Measurements from ENCODE around the gene CBARP. TPM values are rescaled to one million over a fixed set of nuclear protein-coding genes. Genes with fewer than 3 reads are reported as not detected.
A peak's percentile ranks its signal among the peaks of the same experiment; 100 is the strongest.

CBARP gene
- total and polyA plus RNA-seq, 2 of the 13 experiments (the other 11 are each of a cell fraction or from before 2014, with no cell fraction given), result 1.2 to 1.4 TPM

GRCh38 chr19:1249298-1249989, 11.6 kb upstream of the CBARP start (continued):
- TF ChIP-seq, protein P1, sequence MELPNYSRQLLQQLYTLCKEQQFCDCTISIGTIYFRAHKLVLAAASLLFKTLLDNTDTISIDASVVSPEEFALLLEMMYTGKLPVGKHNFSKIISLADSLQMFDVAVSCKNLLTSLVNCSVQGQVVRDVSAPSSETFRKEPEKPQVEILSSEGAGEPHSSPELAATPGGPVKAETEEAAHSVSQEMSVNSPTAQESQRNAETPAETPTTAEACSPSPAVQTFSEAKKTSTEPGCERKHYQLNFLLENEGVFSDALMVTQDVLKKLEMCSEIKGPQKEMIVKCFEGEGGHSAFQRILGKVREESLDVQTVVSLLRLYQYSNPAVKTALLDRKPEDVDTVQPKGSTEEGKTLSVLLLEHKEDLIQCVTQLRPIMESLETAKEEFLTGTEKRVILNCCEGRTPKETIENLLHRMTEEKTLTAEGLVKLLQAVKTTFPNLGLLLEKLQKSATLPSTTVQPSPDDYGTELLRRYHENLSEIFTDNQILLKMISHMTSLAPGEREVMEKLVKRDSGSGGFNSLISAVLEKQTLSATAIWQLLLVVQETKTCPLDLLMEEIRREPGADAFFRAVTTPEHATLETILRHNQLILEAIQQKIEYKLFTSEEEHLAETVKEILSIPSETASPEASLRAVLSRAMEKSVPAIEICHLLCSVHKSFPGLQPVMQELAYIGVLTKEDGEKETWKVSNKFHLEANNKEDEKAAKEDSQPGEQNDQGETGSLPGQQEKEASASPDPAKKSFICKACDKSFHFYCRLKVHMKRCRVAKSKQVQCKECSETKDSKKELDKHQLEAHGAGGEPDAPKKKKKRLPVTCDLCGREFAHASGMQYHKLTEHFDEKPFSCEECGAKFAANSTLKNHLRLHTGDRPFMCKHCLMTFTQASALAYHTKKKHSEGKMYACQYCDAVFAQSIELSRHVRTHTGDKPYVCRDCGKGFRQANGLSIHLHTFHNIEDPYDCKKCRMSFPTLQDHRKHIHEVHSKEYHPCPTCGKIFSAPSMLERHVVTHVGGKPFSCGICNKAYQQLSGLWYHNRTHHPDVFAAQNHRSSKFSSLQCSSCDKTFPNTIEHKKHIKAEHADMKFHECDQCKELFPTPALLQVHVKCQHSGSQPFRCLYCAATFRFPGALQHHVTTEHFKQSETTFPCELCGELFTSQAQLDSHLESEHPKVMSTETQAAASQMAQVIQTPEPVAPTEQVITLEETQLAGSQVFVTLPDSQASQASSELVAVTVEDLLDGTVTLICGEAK (IDR thresholded peaks at IDR 0.05), result no peak
- TF ChIP-seq, protein P1 (CRISPR knock-in tag; IDR thresholded peaks at IDR 0.05), result peak; percentile 37; the same call in 1 of the 2 replicates
- TF ChIP-seq REPIN1 (CRISPR knock-in tag; IDR thresholded peaks at IDR 0.05; ENCODE audit: borderline replicate concordance, low read depth), result 0 out of 2 replicates have a peak, but pooled peaks have one; percentile 6
- TF ChIP-seq MED1 (CRISPR knock-in tag; IDR thresholded peaks at IDR 0.05), result peak; percentile 49
- TF ChIP-seq SALL2 (CRISPR knock-in tag; IDR thresholded peaks at IDR 0.05), result no peak; the same call in 1 of the 2 replicates
- peak; percentile 60; the same call in 1 of the 2 replicates for TF ChIP-seq TOPORS (CRISPR knock-in tag; IDR thresholded peaks at IDR 0.05)
- TF ChIP-seq ZNF234 (CRISPR knock-in tag; conservative IDR thresholded peaks at IDR 0.05), result 0 out of 2 replicates have a peak, but pooled peaks have one; percentile 24
- peak; percentile 54; the same call in 1 of the 2 replicates for TF ChIP-seq ZNF563 (CRISPR knock-in tag; IDR thresholded peaks at IDR 0.05)
- no peak for TF ChIP-seq JUNB (CRISPR knock-in tag; IDR thresholded peaks at IDR 0.05; ENCODE audit: borderline replicate concordance)
- peak; percentile 60; the same call in 1 of the 2 replicates for TF ChIP-seq TMF1 (CRISPR knock-in tag; IDR thresholded peaks at IDR 0.05; ENCODE audit: low read depth)
- TF ChIP-seq RARG (CRISPR knock-in tag; IDR thresholded peaks at IDR 0.05; ENCODE audit: low read depth), result 0 out of 2 replicates have a peak, but pooled peaks have one; percentile 35
- TF ChIP-seq KDM2A (CRISPR knock-in tag; IDR thresholded peaks at IDR 0.05; ENCODE audit: borderline replicate concordance, low read depth), result 0 out of 2 replicates have a peak, but pooled peaks have one; percentile 10
- 0 out of 2 replicates have a peak, but pooled peaks have one; percentile 15 for TF ChIP-seq MEIS2 (CRISPR knock-in tag; IDR thresholded peaks at IDR 0.05)
- peak; percentile 75; the same call in 1 of the 2 replicates for TF ChIP-seq IRX3 (CRISPR knock-in tag; IDR thresholded peaks at IDR 0.05; ENCODE audit: borderline replicate concordance, low read depth)
- 0 out of 2 replicates have a peak, but pooled peaks have one; percentile 31 for TF ChIP-seq ZBTB10 (CRISPR knock-in tag; IDR thresholded peaks at IDR 0.05; ENCODE audit: borderline replicate concordance)
- TF ChIP-seq, protein P2, sequence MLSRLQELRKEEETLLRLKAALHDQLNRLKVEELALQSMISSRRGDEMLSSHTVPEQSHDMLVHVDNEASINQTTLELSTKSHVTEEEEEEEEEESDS (CRISPR knock-in tag; IDR thresholded peaks at IDR 0.05; ENCODE audit: borderline replicate concordance), result 0 out of 2 replicates have a peak, but pooled peaks have one; percentile 37
